ENCODE data around the gene SNRPB2.

GRCh38 chr20:16689906-16690305 lies 39.9 kb upstream of the SNRPB2 start:
- TF ChIP-seq CTCF (IDR thresholded peaks at IDR 0.05; ENCODE audit: extremely low read depth in 1 of 2, insufficient read depth in 1 of 2, low read depth in 1 of 2, low read length in 2 of 2) (no peak), POLR2A (IDR thresholded peaks at IDR 0.05; ENCODE audit: low read depth, low read length) (no peak), POLR2AphosphoS5 (IDR thresholded peaks at IDR 0.05; ENCODE audit: insufficient read depth, low read depth, low read length) (no peak), MYC (IDR thresholded peaks at IDR 0.05; ENCODE audit: low read depth, low read length) (no peak)
